ENCODE data around the gene TMEM269. TPM values are rescaled to one million over a fixed set of nuclear protein-coding genes. Genes with fewer than 3 reads are reported as not detected.
A peak's percentile ranks its signal among the peaks of the same experiment; 100 is the strongest.

The TMEM269 gene, protein sequence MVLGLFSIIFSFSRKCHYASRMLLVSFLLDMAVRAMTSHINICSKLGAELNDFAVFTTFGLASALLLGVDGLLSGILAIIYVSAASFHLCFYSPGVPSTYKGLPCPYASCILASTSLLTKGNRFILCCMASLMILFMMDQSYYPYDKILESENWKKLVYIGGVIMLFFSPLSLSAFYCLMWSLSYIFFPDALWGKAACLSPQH
- total RNA-seq (2014; rRNA removed; shearing (Covaris generic)), result 0.02 TPM in 1 of 2 replicates, not detected in the other

- no peak for DNase-seq (ENCODE audit: low read depth)
Measured at GRCh38 chr1:42784946-42785693, at the start of gene TMEM269. TSS of gene TMEM269 (plus strand) at chr1:42784991. CDS start at chr1:42789894, 4,903 bp downstream.

DNA sequence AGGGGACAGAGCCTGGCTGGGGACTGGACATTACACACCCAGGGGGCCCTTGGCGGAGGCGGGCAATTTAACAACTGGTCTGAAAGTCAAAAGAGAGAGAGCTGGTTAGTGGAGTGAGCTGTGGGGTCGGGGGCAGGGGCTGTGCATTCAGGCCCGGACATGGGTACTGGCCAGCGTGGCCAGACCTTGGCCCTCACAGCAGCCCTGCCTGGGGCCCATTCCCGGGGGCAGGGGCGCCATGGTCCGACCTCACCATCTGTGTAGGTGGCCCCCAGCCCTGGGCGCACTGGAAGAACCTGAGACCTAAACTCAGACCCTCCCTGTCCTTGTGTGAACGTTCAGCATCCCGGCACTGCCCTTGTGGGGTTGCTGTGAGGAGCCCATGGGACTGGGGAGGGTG lies 49.7 kb upstream of the TMEM269 start:
- no peak for DNase-seq (ENCODE audit: low read depth)

DNA sequence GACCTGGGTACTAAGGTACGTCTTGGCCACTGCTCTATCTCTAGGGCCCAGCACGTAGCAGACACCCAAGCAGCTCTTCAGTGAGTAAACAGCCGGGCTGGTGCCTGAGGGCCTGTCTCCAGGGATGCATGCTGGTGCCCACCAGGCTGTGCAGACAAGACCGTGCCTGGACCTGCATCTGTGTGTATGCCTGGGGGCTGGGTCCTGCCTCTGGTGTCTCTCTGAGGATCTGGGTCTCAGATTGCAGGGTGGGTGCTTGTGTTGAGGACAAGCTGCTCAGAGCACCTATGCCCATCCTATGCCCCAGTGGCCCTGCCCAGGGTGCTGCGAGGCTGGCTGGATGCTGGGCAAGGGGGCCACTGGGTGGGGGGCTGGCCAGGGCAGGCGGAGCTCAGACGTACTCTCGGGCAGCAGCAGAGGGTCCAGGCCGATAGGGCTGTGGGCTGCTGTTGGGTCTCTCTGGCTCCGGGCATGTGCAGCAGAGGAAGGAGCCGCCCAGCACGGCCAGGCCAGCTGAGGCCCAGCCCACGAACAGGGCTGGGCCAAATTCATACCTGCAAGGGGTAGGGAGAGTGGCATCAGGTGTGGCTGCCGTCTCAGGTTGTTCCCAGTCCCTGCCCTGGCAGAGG lies 49.2 kb upstream of the TMEM269 start:
- no peak for DNase-seq (ENCODE audit: low read depth)

DNA sequence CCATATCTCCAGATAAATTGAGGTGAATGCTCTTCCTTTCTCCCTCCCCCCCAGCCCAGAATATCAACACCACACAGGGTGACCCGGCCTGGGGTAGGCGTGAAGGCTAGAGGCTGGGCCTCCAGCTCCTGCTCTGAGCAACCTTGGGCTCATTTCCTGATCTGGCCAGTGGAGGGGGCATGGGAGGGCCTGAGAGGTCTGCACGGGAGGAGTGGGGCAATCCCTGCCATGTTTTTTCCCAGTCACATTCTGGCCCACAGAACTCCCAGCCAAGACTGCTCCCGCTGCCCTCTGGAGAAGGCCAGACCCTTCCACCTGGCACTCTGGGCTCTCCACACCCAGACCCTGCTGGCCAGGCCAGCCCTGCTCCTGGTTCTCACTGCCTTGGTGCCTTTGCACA lies 48.6 kb upstream of the TMEM269 start:
- peak; percentile 26 for DNase-seq (ENCODE audit: low read depth)

DNA sequence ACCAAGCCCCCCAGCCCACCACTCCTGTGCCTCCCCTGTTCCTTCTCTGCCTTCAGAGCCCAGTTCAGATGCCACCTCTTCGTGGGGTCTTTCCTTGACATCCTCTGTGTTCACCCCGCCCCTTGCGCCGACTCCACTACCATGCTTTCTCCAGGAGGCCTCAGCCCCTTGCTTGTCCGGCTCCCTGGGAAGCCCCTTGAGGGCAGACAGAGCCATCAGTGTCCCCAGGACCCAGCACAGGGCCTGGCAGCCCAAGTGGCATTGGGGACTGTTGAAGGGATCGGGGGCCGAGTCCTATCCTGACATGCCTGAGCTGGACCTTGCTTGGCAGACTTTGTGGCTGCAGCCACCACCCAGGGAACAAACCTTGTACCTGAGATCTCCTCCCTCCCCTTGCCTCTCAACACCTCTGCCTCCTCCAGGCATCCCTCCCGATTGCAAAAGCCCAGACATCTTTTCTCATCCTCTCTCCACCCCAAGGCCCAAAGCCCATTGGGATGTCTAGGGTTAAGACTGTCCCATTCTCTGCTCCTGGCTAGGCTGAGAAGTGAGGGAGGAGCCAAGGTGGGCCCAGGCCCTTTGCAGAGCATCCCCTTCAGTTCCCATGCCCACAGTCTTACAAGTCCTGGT lies 48.1 kb upstream of the TMEM269 start:
- DNase-seq (ENCODE audit: low read depth), result no peak

DNA sequence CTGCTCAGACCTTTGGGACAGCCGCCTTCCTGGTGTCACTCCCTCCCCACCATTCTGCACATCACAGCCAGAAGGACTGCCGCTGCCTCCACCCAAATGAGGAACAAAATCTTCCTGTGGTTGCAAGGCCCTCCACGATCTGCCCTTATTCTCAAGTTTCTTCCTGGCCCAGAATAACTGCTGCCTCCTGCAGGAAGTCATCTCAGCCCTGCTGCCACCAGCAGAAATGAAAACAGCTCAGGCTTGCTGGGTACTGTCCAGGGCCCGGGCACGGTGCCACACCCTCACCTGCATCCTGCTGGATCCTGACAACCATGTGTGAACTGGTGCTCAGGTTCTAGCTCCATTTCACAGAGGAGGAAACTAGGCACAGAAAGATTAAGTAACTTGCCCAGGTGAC lies 47.5 kb upstream of the TMEM269 start:
- DNase-seq (ENCODE audit: low read depth), result no peak

DNA sequence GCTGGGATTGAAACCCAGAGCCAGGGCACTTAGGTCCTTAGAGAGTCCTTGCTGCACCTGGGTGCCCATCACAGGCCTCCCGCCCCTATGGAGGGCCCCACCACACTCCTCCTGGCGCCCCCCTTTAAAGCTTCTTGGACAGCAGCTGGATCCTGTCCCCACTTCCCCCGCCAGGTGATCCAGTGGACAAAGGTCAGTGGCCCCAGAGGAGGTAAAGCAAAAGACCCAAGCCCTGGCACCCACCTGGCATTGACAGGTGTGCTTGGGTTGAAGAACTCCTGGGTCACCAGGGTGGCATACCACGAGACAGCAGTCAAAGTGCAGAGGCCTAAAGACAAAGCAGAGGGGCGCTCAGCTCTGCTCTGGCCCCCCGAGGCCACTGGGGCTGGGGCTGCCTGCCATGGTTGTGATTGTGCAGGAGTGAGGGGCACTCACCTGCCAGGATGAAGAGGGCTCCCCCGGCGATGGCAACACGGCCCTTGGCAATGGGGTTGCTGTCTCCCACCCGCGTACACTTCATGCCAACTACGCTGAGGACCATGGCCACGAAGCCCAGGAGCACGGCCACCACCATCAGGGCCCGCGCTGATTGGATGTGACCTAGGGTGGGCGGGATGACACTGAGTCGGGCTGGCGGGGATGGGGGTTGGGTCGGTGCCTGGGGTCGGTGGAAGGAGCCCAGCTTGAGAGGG lies 46.7 kb upstream of the TMEM269 start:
- no peak for DNase-seq (ENCODE audit: low read depth)

DNA sequence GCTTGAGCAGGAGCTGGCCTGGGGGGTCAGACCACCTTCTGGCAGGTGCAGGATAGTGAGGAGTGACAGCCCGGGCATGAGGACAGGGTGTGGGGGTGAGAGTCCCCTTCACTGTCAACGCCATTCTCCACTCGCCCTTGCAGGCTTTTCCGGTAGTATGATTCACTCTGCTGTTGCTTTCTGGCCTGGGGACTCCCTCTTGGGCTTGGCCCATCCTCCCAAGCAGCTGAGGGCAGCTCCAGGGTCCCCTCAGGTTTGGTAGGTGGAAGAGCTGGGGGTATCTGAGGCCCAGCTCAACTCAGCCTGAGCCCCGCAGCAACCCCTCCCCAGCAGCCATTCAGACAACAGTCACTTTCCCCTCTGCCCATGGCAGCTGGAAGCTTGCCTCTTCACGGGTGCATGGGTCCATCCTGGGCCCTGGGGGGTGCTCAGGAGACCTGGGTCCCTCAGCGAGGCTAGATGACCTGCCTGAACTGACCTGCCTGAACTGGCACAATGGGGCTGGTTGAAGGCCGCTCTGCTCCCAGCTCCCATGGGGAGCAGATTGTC lies 46.0 kb upstream of the TMEM269 start:
- no peak for DNase-seq (ENCODE audit: low read depth)

DNA sequence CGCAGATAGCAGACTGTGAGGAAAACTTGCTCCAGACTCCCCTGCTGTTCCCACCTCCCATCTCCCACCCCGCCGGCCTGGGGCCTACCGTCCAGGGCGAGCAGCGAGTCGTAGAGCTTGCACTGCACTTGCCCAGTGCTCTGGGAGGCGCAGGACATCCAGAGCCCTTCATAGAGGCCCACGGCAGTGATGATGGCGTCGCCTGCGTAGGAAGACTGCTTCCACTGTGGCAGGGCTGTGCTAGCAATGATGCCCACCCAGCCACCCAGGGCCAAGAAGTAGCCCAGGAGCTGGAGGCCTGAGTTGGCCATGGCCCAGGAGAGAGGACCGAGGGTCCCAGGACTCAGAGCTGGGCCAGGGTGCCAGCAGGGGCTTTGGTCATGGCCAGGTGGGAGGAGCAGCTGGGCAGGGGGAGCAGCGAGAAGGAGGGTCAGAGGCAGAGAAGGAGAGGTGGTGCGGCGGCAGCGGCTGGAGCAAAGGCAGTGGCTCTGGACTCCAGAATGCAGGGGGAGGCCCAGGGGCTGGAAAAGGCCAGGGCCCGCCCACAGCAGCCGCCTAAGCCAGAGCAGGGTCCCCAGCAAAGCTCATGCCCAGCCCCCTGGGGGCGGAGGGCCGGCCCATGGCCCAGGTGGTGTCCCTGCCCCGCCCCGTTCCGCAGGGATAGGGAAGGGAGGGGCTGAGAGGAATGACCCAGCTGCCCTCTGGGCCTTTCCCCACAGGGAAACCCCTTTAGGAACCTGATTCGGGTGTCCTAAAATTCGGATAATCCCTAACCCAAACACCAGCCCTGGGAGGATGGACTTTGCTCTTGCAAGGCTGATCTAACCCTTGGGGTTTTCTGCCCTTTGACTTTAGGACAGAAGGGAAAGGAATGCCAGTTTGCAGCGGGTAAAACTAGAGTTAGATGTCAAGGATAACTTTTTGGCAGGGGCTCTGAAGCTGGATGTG lies 44.8 kb upstream of the TMEM269 start, which contains the start of gene CLDN19:
TSS of gene CLDN19 (minus strand) at position 484 of the 948 bp plus-strand sequence. CDS start at position 311, 173 bp downstream.
- no peak for DNase-seq (ENCODE audit: low read depth)

GRCh38 chr1:42740851-42741580 lies 43.8 kb upstream of the TMEM269 start:
- DNase-seq (ENCODE audit: low read depth), result no peak

DNA sequence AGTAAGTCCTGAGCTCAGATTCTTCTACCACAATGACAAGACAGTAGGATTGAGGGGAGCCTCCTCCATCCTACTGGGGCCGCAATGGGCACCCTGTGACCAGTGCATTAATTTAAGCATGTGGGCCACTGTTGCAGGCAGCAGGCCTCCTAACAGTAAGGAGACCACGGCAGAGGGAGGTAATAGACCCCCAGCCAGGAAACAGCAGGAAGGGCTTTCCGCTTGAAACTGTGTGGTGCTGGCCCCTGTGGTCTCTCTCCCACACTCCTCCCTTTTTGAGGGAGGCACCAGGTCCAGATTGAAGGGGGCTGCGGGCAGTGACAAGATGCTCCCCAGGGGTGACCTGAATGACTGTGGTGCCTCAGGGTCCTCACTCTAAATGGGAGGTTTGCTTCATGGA lies 43.1 kb upstream of the TMEM269 start:
- DNase-seq (ENCODE audit: low read depth), result no peak

DNA sequence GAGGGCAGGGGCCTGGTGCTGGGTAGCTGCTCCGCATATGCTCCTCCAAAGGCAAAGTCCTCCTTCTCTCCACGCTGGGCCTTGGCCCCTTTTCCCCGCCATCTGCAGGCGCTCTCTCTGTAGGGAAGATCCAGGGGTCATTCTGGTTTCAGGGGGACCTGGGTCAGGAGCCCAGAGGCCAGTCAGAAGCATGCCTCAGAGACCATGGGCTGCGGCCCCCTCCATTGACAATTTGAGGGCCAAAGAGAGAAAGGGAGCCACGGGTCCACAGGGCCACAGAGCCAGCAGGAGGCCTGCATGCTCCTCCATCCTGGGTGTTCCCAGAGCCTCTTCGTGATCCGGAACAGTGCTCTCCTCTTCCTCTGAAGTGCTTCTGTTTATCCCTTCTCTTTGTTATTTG lies 42.6 kb upstream of the TMEM269 start:
- no peak for DNase-seq (ENCODE audit: low read depth)

DNA sequence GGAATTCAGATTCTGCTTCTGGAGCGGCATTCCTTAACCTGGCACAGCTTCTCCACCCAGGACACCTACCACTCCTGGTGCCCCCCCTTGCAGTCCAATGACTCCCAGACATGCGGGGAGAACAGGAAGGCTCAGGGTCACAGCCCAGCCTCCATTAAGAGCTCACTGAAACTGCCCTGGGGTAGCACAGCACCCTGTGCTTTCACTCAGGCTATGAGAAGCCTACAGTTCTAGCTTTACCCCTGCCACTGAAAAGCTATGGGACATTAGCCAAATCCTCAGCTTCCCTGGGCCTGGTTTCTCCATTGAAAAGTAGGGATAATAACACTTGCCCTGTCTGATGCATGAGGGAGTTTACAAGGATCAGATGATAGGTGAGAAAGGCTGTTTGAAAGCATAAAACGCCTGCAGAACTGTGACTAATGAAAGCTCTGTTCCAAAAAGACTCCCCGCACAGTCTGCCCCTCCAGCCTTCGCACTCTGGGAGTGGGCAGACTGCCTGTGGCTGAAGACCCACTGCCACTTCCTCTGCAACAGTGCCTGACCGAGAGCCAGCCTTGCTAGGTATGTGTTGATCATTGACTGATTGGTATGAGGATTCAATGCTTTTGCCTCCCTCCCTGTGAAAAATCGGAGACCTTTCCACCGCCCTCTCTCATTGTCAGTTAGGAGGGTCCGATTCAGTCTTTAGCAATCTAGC lies 42.0 kb upstream of the TMEM269 start:
- DNase-seq (ENCODE audit: low read depth), result no peak

DNA sequence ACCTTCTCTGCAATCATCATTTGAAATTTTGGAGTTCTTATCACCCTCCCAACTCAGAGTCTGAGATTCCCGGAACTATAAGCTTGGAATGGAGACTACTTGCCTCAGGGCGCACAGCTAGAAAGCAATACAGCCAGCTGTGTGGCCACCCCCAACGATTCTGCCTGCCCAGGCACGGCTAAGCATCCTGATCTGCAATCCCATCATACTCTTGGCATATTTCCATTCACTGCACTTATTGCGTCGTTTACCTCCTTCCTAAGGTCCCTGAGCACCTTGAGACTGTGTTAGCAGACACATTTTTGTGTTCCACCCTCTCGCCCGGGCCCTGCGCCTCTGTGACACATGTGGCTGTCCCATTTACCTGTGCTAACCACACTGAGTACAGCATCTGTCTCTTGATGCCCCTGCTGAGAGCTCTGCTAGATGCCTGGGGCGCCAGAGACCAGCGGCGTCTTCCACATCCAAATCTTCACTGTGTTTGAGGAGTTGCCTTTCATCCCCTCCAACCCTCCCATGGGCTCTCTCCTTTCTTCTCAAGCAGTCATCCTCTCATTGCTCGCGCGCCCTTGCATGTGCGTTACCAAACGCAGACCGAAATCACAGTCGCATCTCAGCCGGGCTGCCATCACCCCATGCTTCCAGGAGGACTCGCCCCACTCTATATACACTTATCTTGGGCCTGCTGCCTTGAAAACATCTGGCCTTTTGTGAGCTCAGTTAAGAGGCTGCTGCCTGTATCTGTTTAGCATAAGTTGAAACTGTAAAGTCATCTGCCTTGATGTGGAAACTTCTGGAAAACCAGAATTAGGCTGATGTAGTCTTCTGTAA lies 41.3 kb upstream of the TMEM269 start:
- peak; percentile 33 for DNase-seq (ENCODE audit: low read depth)

DNA sequence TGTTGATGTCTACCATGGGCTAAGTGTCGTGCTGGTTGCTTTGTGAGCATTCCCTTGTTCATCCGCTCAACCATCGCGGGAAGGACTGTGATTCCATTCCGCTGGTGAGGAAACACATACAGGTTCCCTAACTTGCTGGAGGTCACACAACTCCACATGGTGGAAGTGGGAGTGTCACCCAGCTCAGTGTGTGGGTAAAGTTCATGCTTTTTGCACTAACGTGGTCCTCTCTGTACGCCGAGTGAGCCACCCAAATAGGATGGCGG lies 40.7 kb upstream of the TMEM269 start:
- no peak for DNase-seq (ENCODE audit: low read depth)

DNA sequence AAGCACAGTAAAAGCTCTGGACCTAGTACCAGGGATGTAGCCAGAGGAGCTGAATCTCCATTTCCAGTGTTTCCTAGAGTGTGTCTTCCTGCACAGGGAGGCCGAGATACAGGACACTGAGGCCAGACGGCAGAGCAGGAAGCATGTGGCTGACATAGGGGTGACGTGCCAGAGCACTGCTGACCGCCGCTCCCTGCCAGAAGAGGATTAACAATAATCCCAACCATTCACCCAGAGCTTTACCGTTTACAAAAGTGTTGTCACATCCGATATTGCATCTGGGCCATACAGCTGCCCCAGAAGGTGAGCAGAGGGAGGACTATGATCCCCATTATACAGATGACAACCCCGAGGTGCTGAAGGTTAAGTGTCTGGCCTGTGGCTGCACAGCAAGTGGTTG lies 38.9 kb upstream of the TMEM269 start:
- no peak for DNase-seq (ENCODE audit: low read depth)

- no peak for DNase-seq (ENCODE audit: low read depth)
Measured at GRCh38 chr1:42746436-42747105, 38.2 kb upstream of the TMEM269 start.

GRCh38 chr1:42747125-42747524 lies 37.7 kb upstream of the TMEM269 start:
- no peak for DNase-seq (ENCODE audit: low read depth)
